ENCODE data around the gene ALK.

Gene ALK

DNA sequence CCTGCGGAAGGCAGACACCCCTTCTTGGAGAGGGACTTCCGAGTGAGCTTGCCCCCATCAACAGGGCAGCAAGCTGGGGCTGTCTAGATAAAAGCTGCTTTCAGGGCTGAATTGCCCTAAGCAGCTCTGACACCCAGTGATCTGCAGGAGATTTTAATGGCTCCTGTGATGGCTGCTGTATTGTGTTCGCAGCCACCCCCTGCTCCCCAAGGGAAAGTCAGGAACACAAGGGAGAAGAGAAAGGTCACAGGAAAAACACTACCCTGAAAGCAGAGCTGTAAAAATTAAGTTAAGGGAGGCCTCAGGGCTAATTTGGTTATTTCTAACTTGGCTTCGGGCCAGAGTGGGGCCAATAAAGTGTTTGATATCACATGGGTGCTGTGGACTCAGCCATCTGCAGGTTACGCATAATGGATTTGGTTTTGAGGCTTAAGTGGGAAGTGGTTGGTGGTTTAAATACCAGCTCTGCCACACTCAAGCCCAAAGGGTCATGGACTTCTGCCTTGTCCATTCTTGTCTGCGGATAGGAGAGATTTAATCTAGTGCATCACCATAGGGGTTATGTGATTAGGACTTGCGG, 658.6 kb downstream of the ALK start (continued):
- no peak for TF ChIP-seq ZNF837 (tag by site-specific recombination; IDR thresholded peaks at IDR 0.05)
- TF ChIP-seq ZNF707 (tag by site-specific recombination; IDR thresholded peaks at IDR 0.05) = no peak
- TF ChIP-seq ZBTB20 (tag by site-specific recombination; IDR thresholded peaks at IDR 0.05) = no peak
- 0 out of 2 replicates have a peak, but pooled peaks have one; percentile 20 for TF ChIP-seq TRIM28 (IDR thresholded peaks at IDR 0.05; ENCODE audit: borderline replicate concordance, low read length)
- TF ChIP-seq ZNF777 (tag by site-specific recombination; IDR thresholded peaks at IDR 0.05; ENCODE audit: borderline replicate concordance) = no peak
- TF ChIP-seq ZNF747 (tag by site-specific recombination; IDR thresholded peaks at IDR 0.05) = no peak
- TF ChIP-seq, protein P1, sequence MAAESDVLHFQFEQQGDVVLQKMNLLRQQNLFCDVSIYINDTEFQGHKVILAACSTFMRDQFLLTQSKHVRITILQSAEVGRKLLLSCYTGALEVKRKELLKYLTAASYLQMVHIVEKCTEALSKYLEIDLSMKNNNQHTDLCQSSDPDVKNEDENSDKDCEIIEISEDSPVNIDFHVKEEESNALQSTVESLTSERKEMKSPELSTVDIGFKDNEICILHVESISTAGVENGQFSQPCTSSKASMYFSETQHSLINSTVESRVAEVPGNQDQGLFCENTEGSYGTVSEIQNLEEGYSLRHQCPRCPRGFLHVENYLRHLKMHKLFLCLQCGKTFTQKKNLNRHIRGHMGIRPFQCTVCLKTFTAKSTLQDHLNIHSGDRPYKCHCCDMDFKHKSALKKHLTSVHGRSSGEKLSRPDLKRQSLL (tag by site-specific recombination; IDR thresholded peaks at IDR 0.05) = no peak
- TF ChIP-seq ZNF112 (tag by site-specific recombination; IDR thresholded peaks at IDR 0.05) = no peak
- TF ChIP-seq, protein P2, sequence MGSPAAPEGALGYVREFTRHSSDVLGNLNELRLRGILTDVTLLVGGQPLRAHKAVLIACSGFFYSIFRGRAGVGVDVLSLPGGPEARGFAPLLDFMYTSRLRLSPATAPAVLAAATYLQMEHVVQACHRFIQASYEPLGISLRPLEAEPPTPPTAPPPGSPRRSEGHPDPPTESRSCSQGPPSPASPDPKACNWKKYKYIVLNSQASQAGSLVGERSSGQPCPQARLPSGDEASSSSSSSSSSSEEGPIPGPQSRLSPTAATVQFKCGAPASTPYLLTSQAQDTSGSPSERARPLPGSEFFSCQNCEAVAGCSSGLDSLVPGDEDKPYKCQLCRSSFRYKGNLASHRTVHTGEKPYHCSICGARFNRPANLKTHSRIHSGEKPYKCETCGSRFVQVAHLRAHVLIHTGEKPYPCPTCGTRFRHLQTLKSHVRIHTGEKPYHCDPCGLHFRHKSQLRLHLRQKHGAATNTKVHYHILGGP (tag by site-specific recombination; IDR thresholded peaks at IDR 0.05) = no peak
- no peak for TF ChIP-seq ZNF561 (tag by site-specific recombination; IDR thresholded peaks at IDR 0.05; ENCODE audit: borderline replicate concordance)
- TF ChIP-seq, protein P3, sequence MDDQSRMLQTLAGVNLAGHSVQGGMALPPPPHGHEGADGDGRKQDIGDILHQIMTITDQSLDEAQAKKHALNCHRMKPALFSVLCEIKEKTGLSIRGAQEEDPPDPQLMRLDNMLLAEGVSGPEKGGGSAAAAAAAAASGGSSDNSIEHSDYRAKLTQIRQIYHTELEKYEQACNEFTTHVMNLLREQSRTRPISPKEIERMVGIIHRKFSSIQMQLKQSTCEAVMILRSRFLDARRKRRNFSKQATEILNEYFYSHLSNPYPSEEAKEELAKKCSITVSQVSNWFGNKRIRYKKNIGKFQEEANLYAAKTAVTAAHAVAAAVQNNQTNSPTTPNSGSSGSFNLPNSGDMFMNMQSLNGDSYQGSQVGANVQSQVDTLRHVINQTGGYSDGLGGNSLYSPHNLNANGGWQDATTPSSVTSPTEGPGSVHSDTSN (CRISPR knock-in tag; IDR thresholded peaks at IDR 0.05) = no peak
- TF ChIP-seq ZNF335 (tag by site-specific recombination; conservative IDR thresholded peaks at IDR 0.05) = no peak
- TF ChIP-seq, protein P4, sequence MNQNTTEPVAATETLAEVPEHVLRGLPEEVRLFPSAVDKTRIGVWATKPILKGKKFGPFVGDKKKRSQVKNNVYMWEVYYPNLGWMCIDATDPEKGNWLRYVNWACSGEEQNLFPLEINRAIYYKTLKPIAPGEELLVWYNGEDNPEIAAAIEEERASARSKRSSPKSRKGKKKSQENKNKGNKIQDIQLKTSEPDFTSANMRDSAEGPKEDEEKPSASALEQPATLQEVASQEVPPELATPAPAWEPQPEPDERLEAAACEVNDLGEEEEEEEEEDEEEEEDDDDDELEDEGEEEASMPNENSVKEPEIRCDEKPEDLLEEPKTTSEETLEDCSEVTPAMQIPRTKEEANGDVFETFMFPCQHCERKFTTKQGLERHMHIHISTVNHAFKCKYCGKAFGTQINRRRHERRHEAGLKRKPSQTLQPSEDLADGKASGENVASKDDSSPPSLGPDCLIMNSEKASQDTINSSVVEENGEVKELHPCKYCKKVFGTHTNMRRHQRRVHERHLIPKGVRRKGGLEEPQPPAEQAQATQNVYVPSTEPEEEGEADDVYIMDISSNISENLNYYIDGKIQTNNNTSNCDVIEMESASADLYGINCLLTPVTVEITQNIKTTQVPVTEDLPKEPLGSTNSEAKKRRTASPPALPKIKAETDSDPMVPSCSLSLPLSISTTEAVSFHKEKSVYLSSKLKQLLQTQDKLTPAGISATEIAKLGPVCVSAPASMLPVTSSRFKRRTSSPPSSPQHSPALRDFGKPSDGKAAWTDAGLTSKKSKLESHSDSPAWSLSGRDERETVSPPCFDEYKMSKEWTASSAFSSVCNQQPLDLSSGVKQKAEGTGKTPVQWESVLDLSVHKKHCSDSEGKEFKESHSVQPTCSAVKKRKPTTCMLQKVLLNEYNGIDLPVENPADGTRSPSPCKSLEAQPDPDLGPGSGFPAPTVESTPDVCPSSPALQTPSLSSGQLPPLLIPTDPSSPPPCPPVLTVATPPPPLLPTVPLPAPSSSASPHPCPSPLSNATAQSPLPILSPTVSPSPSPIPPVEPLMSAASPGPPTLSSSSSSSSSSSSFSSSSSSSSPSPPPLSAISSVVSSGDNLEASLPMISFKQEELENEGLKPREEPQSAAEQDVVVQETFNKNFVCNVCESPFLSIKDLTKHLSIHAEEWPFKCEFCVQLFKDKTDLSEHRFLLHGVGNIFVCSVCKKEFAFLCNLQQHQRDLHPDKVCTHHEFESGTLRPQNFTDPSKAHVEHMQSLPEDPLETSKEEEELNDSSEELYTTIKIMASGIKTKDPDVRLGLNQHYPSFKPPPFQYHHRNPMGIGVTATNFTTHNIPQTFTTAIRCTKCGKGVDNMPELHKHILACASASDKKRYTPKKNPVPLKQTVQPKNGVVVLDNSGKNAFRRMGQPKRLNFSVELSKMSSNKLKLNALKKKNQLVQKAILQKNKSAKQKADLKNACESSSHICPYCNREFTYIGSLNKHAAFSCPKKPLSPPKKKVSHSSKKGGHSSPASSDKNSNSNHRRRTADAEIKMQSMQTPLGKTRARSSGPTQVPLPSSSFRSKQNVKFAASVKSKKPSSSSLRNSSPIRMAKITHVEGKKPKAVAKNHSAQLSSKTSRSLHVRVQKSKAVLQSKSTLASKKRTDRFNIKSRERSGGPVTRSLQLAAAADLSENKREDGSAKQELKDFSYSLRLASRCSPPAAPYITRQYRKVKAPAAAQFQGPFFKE (tag by site-specific recombination; IDR thresholded peaks at IDR 0.05; ENCODE audit: borderline replicate concordance) = no peak
- no peak for TF ChIP-seq ZNF768 (tag by site-specific recombination; IDR thresholded peaks at IDR 0.05)
- TF ChIP-seq ZNF600 (tag by site-specific recombination; IDR thresholded peaks at IDR 0.05) = no peak
- TF ChIP-seq BCL11A (tag by site-specific recombination; IDR thresholded peaks at IDR 0.05; ENCODE audit: low read depth) = no peak
- TF ChIP-seq ZNF214 (tag by site-specific recombination; IDR thresholded peaks at IDR 0.05; ENCODE audit: borderline replicate concordance) = no peak
- no peak for TF ChIP-seq ZFP69B (tag by site-specific recombination; IDR thresholded peaks at IDR 0.05)
- 0 out of 2 replicates have a peak, but pooled peaks have one; percentile 12 for TF ChIP-seq ZBTB8A (tag by site-specific recombination; IDR thresholded peaks at IDR 0.05)
- no peak for TF ChIP-seq ZNF664 (tag by site-specific recombination; IDR thresholded peaks at IDR 0.05)

Measured in HEK293 (cell line).